ENCODE results near the gene MYBPHL. TPM values are rescaled to one million over a fixed set of nuclear protein-coding genes. Genes with fewer than 3 reads are reported as not detected.

The MYBPHL gene
- polyA plus RNA-seq, 1 experiment = not detected

- no peak for DNase-seq (ENCODE audit: low read depth, low spot score)
- H3K27ac ChIP-seq (ENCODE audit: low read depth, low read length) = no peak overlapping the region
- no peaks in the 10 kb centered on the region for H3K27me3 ChIP-seq (ENCODE audit: control insufficient read depth, insufficient read depth, low read length)
- TF ChIP-seq CTCF (IDR thresholded peaks at IDR 0.05; ENCODE audit: low read depth, low read length) = no peak
- POLR2A ChIA-PET = no interaction called here
- H3K4me3 ChIP-seq (ENCODE audit: low read depth, low read length) = no peak overlapping the region
- H3K9me3 ChIP-seq (ENCODE audit: control insufficient read depth, insufficient read depth, low read length) = peaks cover 18% of the 10 kb centered on the region
- CTCF ChIA-PET = interaction anchor here (1.6 to 4.5 kb wide), 2 partner anchors 134 to 266 kb away, joined by 4 to 60 read pairs; partner anchors contain the start of gene SORT1
Observed at GRCh38 chr1:109265741-109266330, 41.0 kb downstream of the MYBPHL start.

DNA sequence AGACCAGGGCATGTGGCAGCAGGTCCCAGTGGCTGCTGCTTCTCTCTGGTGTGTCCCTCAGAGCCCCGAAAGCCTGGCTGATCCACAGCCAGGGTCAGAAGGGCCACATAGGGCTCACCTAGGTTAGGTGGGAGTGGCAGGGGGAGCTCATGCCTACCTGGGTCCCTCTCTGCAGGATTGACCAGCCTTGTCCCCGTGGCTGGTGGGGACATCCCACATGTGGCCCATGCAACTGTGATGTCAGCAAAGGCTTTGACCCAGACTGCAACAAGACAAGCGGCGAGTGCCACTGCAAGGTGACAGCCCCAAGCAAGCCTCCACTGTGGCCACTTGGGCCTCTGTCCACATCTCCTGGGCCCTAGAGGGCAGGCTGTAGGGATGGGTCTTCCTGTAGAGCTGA is 41.8 kb downstream of the MYBPHL start:
- DNase-seq (ENCODE audit: low read depth, low spot score) = no peak
- no peak for TF ChIP-seq CTCF (IDR thresholded peaks at IDR 0.05; ENCODE audit: low read depth, low read length)
- Histone ChIP-seq H3K9me3 (ENCODE audit: control insufficient read depth, insufficient read depth, low read length) (peaks cover 18% of the 10 kb centered on the region), H3K4me3 (ENCODE audit: low read depth, low read length) (no peak overlapping the region), H3K27me3 (ENCODE audit: control insufficient read depth, insufficient read depth, low read length) (no peaks in the 10 kb centered on the region), H3K27ac (ENCODE audit: low read depth, low read length) (no peak overlapping the region)
- ChIA-PET CTCF (interaction anchor here (0.8 to 4.5 kb wide), 8 partner anchors 11 to 268 kb away, joined by 3 to 60 read pairs (median 4); partner anchors contain the start of gene SORT1), POLR2A (no interaction called here)

DNA sequence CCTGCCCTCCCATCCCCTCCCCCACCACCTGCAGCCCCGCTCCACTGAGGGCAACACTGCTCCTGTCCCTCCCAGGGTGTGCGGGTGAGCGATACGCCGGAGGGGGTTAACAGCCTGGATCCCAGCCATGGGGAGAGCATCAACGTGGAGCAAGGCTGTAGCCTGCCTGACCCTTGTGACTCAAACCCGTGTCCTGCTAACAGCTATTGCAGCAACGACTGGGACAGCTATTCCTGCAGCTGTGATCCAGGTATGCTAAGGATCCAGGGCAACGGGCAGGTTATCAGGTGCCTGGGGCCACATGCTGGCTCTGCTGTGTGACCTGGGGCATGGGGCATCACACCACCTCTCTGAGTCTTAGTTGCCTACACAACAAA is 42.4 kb downstream of the MYBPHL start:
- Histone ChIP-seq H3K27me3 (ENCODE audit: control insufficient read depth, insufficient read depth, low read length) (no peaks in the 10 kb centered on the region), H3K27ac (ENCODE audit: low read depth, low read length) (no peak overlapping the region), H3K9me3 (ENCODE audit: control insufficient read depth, insufficient read depth, low read length) (peaks cover 18% of the 10 kb centered on the region), H3K4me3 (ENCODE audit: low read depth, low read length) (no peak overlapping the region)
- no peak for DNase-seq (ENCODE audit: low read depth, low spot score)
- CTCF ChIA-PET = interaction anchor here (0.6 to 4.5 kb wide), 18 partner anchors 10 to 270 kb away, joined by 3 to 60 read pairs (median 3); partner anchors contain the start of genes PSRC1 and SORT1
- POLR2A ChIA-PET = no interaction called here
- TF ChIP-seq CTCF (IDR thresholded peaks at IDR 0.05; ENCODE audit: low read depth, low read length) = no peak

- Histone ChIP-seq H3K27me3 (ENCODE audit: control insufficient read depth, insufficient read depth, low read length) (no peaks in the 10 kb centered on the region), H3K9me3 (ENCODE audit: control insufficient read depth, insufficient read depth, low read length) (peaks cover 12% of the 10 kb centered on the region), H3K4me3 (ENCODE audit: low read depth, low read length) (no peak overlapping the region), H3K27ac (ENCODE audit: low read depth, low read length) (no peak overlapping the region)
- DNase-seq (ENCODE audit: low read depth, low spot score) = no peak
- TF ChIP-seq CTCF (IDR thresholded peaks at IDR 0.05; ENCODE audit: low read depth, low read length) = peak; percentile 98
- ChIA-PET POLR2A (no interaction called here), CTCF (interaction anchor here (0.6 to 4.5 kb wide), 17 partner anchors 9 to 271 kb away, joined by 3 to 60 read pairs (median 3); partner anchors contain the start of genes PSRC1 and SORT1)
Observed at GRCh38 chr1:109263597-109264378, 43.0 kb downstream of the MYBPHL start.

- peaks cover 6% of the 10 kb centered on the region for H3K9me3 ChIP-seq (ENCODE audit: control insufficient read depth, insufficient read depth, low read length)
- TF ChIP-seq CTCF (IDR thresholded peaks at IDR 0.05; ENCODE audit: low read depth, low read length) = no peak
- no peak for DNase-seq (ENCODE audit: low read depth, low spot score)
- no peaks in the 10 kb centered on the region for H3K27me3 ChIP-seq (ENCODE audit: control insufficient read depth, insufficient read depth, low read length)
- ChIA-PET POLR2A (no interaction called here), CTCF (interaction anchor here (0.7 to 4.5 kb wide), 8 partner anchors 9 to 272 kb away, joined by 3 to 60 read pairs (median 4); partner anchors contain the start of gene SORT1)
- no peak overlapping the region for H3K4me3 ChIP-seq (ENCODE audit: low read depth, low read length)
- H3K27ac ChIP-seq (ENCODE audit: low read depth, low read length) = no peak overlapping the region
Observed at GRCh38 chr1:109263234-109263596, 43.6 kb downstream of the MYBPHL start.
